H9 (cell line): ENCODE measurements around the gene LRRC3C. TPM values are rescaled to one million over a fixed set of nuclear protein-coding genes. Genes with fewer than 3 reads are reported as not detected.

Experiments
- DNase-seq: peaks from one replicate; pipeline ENCODE4 v3.0.0-alpha.2; 2017
- H2AFZ ChIP-seq: one replicate; pipeline ENCODE4 v1.6.1; 2013; ENCODE audit warnings: mild to moderate bottlenecking, low read length, control low read depth, moderate library complexity
- H2AK5ac ChIP-seq: 2 replicates; pipeline ENCODE4 v1.6.1; 2013; ENCODE audit warnings: low read length, control low read depth, mixed read lengths; ENCODE audit not compliant: insufficient read length
- H2BK120ac ChIP-seq: one replicate; pipeline ENCODE4 v1.6.1; 2013; ENCODE audit warnings: low read depth, mild to moderate bottlenecking, low read length, control low read depth, inconsistent platforms; ENCODE audit not compliant: poor library complexity, severe bottlenecking
- H2BK12ac ChIP-seq: 2 replicates; pipeline ENCODE4 v1.6.1; 2013; ENCODE audit warnings: low read length, control low read depth, mixed read lengths, low read depth; ENCODE audit not compliant: insufficient read length
- H2BK15ac ChIP-seq: 2 replicates; pipeline ENCODE4 v1.6.1; 2013; ENCODE audit warnings: low read depth, low read length, control low read depth
- H2BK20ac ChIP-seq: one replicate; pipeline ENCODE4 v1.6.1; 2013; ENCODE audit warnings: low read depth, mild to moderate bottlenecking, low read length, control low read depth, inconsistent platforms; ENCODE audit not compliant: poor library complexity, severe bottlenecking
- H2BK5ac ChIP-seq: 2 replicates; pipeline ENCODE4 v1.6.1; 2013; ENCODE audit warnings: low read length, control low read depth, mixed read lengths; ENCODE audit not compliant: insufficient read length
- H3K14ac ChIP-seq: 2 replicates; pipeline ENCODE4 v1.6.1; 2013; ENCODE audit warnings: low read length, control low read depth; ENCODE audit not compliant: insufficient read depth
- H3K18ac ChIP-seq: 2 replicates; pipeline ENCODE4 v1.6.1; 2013; ENCODE audit warnings: low read depth, mild to moderate bottlenecking, mixed read lengths, low read length, control low read depth; ENCODE audit not compliant: insufficient read length
- H3K23ac ChIP-seq: 2 replicates; pipeline ENCODE4 v1.6.1; 2013; ENCODE audit warnings: low read length, control low read depth, mixed read lengths, low read depth; ENCODE audit not compliant: insufficient read length
- H3K23me2 ChIP-seq: 2 replicates; pipeline ENCODE4 v1.6.1; 2013; ENCODE audit warnings: low read depth, mild to moderate bottlenecking, mixed read lengths, low read length, control low read depth; ENCODE audit not compliant: insufficient read length, poor library complexity, severe bottlenecking
- H3K27ac ChIP-seq: 2 replicates; pipeline ENCODE4 v1.5.1; 2013; ENCODE audit warnings: low read length, control low read depth, mixed read lengths, low read depth; ENCODE audit not compliant: insufficient read length
- H3K27me3 ChIP-seq: 2 replicates; pipeline ENCODE4 v1.6.1; 2013; ENCODE audit warnings: low read length, control low read depth, inconsistent platforms; ENCODE audit not compliant: insufficient read depth
- H3K4ac ChIP-seq: 2 replicates; pipeline ENCODE4 v1.6.1; 2013; ENCODE audit warnings: low read depth, mild to moderate bottlenecking, control low read depth, inconsistent platforms, low read length, moderate library complexity
- H3K4me1 ChIP-seq: 2 replicates; pipeline ENCODE4 v1.6.1; 2013; ENCODE audit warnings: low read length, control low read depth, inconsistent platforms; ENCODE audit not compliant: insufficient read depth
- H3K4me2 ChIP-seq: 2 replicates; pipeline ENCODE4 v1.6.1; 2013; ENCODE audit warnings: low read length, control low read depth, mixed read lengths; ENCODE audit not compliant: insufficient read length, insufficient read depth
- H3K56ac ChIP-seq: 2 replicates; pipeline ENCODE4 v1.6.1; 2013; ENCODE audit warnings: low read depth, mild to moderate bottlenecking, mixed read lengths, low read length, control low read depth; ENCODE audit not compliant: insufficient read length
- H3K79me1 ChIP-seq: 2 replicates; pipeline ENCODE4 v1.6.1; 2013; ENCODE audit warnings: low read depth, mild to moderate bottlenecking, moderate library complexity, low read length, control low read depth, inconsistent platforms; ENCODE audit not compliant: insufficient read depth, poor library complexity, severe bottlenecking
- H3K79me2 ChIP-seq: 2 replicates; pipeline ENCODE4 v1.6.1; 2013; ENCODE audit warnings: low read length, control low read depth, inconsistent platforms; ENCODE audit not compliant: insufficient read depth
- H3K9ac ChIP-seq: 2 replicates; pipeline ENCODE4 v1.6.1; 2013; ENCODE audit warnings: low read length, control low read depth, mixed read lengths; ENCODE audit not compliant: insufficient read length; ENCODE audit errors: extremely low read depth
- H3K9me3 ChIP-seq: one replicate; pipeline ENCODE4 v1.6.1; 2013; ENCODE audit warnings: low read depth, low read length, inconsistent platforms; ENCODE audit not compliant: control insufficient read depth
- H3T11ph ChIP-seq: one replicate; pipeline ENCODE4 v1.6.1; 2013; ENCODE audit warnings: mild to moderate bottlenecking, low read length, control low read depth, inconsistent platforms
- H4K20me1 ChIP-seq: one replicate; pipeline ENCODE4 v1.6.1; 2013; ENCODE audit not compliant: control insufficient read depth, insufficient read length, insufficient read depth
- H4K5ac ChIP-seq: 2 replicates; pipeline ENCODE4 v1.6.1; 2013; ENCODE audit warnings: low read depth, mild to moderate bottlenecking, mixed read lengths, low read length, control low read depth; ENCODE audit not compliant: insufficient read length
- H4K8ac ChIP-seq: replicated peaks from 2 replicates; pipeline ENCODE4 v1.6.1; 2013; ENCODE audit warnings: low read length, control low read depth, mixed read lengths, low read depth; ENCODE audit not compliant: insufficient read length
- H4K91ac ChIP-seq: 2 replicates; pipeline ENCODE4 v1.6.1; 2013; ENCODE audit warnings: low read depth, mild to moderate bottlenecking, moderate library complexity, mixed read lengths, low read length, control low read depth; ENCODE audit not compliant: insufficient read length
- H3K27ac Mint-ChIP-seq, 3 experiments: 2 replicates in 2 of 3; 3 replicates in 1 of 3; pipeline ENCODE4 v1.8.0; 2020 to 2021; ENCODE audit warnings: mixed read lengths in 3 of 3, mild to moderate bottlenecking in 1 of 3, moderate library complexity in 1 of 3
- H3K27me3 Mint-ChIP-seq: 2 replicates; pipeline ENCODE4 v1.8.0; 2021; ENCODE audit warnings: low read depth, mild to moderate bottlenecking, moderate library complexity, mixed read lengths
- H3K36me3 Mint-ChIP-seq, 3 experiments: 2 replicates in 2 of 3; 3 replicates in 1 of 3; pipeline ENCODE4 v1.8.0; 2020 to 2021; ENCODE audit warnings: low read depth in 3 of 3, mixed read lengths in 3 of 3; ENCODE audit not compliant: insufficient read depth in 1 of 3
- H3K4me1 Mint-ChIP-seq, 2 experiments: 2 replicates each; pipeline ENCODE4 v1.8.0; 2020; ENCODE audit warnings: mixed read lengths in 2 of 2
- H3K4me3 Mint-ChIP-seq, 2 experiments: 2 replicates in 1 of 2; 3 replicates in 1 of 2; pipeline ENCODE4 v1.8.0; 2020 to 2021; ENCODE audit warnings: mild to moderate bottlenecking in 2 of 2, mixed read lengths in 2 of 2, moderate library complexity in 1 of 2
- H3K9me3 Mint-ChIP-seq, 2 experiments: 2 replicates in 1 of 2; 3 replicates in 1 of 2; pipeline ENCODE4 v1.8.0; 2020; ENCODE audit warnings: mild to moderate bottlenecking in 2 of 2, mixed read lengths in 2 of 2, moderate library complexity in 1 of 2
- CTCF ChIP-seq: fragments of 200-600 bp; sonication (generic); conservative IDR thresholded peaks from 3 replicates; pipeline ENCODE4 v1.8.0; 2021; ENCODE audit warnings: antibody characterized with exemption, mild to moderate bottlenecking
- WGBS: extraction: QIAGEN DNeasy Blood & Tissue Kit; methylation state at CpG from one replicate; pipeline ENCODE4 v1.1.7; 2013; ENCODE audit warnings: missing lambda C conversion rate, low lambda C conversion rate, mixed read lengths; ENCODE audit not compliant: insufficient read length; ENCODE audit errors: extremely low coverage; 5-methylcytosine and 5-hydroxymethylcytosine counted together
- total RNA-seq: library from RNA; stranded (reverse); gene quantifications from 2 replicates; pipeline ENCODE4 v1.2.1, GENCODE V29; 2021

Gene LRRC3C
- total RNA-seq, 1 experiment from 2014 or later: not detected

GRCh38 chr17:39963829-39964228 is 36.3 kb downstream of the LRRC3C start:
- WGBS: no CpG with 5 or more reads among the region's 6 CpGs
- no peak overlapping the region for H2BK15ac ChIP-seq
- no peak overlapping the region for H2BK12ac ChIP-seq
- no peaks in the 10 kb centered on the region for H3K9me3 Mint-ChIP-seq
- H4K5ac ChIP-seq: no peak overlapping the region
- no peaks in the 10 kb centered on the region for H3K79me2 ChIP-seq
- H3K27me3 Mint-ChIP-seq: peaks cover 14% of the 10 kb centered on the region
- no peak overlapping the region for H4K8ac ChIP-seq
- no peak overlapping the region for H2AFZ ChIP-seq
- H3K27me3 ChIP-seq: no peaks in the 10 kb centered on the region; the same call in 1 of the 2 replicates
- peaks cover 4 to 11% of the 10 kb centered on the region in 2 experiments; a peak in 3 of 4 replicates for H3K4me1 Mint-ChIP-seq
- H2AK5ac ChIP-seq: no peak overlapping the region
- no peak overlapping the region for H3K56ac ChIP-seq
- H2BK120ac ChIP-seq: no peak overlapping the region
- no peak overlapping the region for H3K27ac ChIP-seq
- H3K9ac ChIP-seq: no peak overlapping the region
- no peaks in the 10 kb centered on the region for H4K20me1 ChIP-seq
- no peaks in the 10 kb centered on the region for H3K79me1 ChIP-seq
- no peak overlapping the region for H2BK20ac ChIP-seq
- no peak overlapping the region for H3K4ac ChIP-seq
- H4K91ac ChIP-seq: no peak overlapping the region
- H3K9me3 ChIP-seq: no peaks in the 10 kb centered on the region
- H3K14ac ChIP-seq: no peak overlapping the region
- no peak for DNase-seq
- peaks cover 2% of the 10 kb centered on the region; the same call in 1 of the 2 replicates for H3K4me1 ChIP-seq
- H2BK5ac ChIP-seq: no peak overlapping the region
- no peak for TF ChIP-seq CTCF
- H3K23me2 ChIP-seq: no peaks in the 10 kb centered on the region
- no peaks in the 10 kb centered on the region for H3K36me3 Mint-ChIP-seq
- H3K18ac ChIP-seq: no peak overlapping the region
- no peak overlapping the region for H3K23ac ChIP-seq
- H3K4me2 ChIP-seq: no peak overlapping the region
- H3T11ph ChIP-seq: no peak overlapping the region
- H3K4me3 Mint-ChIP-seq: no peak overlapping the region
- peak overlapping the region in 1 of 3 experiments; percentile 31; a peak in 1 of 7 replicates for H3K27ac Mint-ChIP-seq
